PC-9 (cell line): ENCODE results near the gene CELF4.

Experiments
- EZH2 ChIP-seq: fragments of 200-600 bp; sonication (generic); IDR thresholded peaks from 2 replicates; pipeline ENCODE4 v1.8.0; 2017; ENCODE audit warnings: antibody characterized with exemption, low read depth
- TF ChIP-seq, protein P1 (sequence below): fragments of 200-600 bp; sonication (generic); conservative IDR thresholded peaks from 2 replicates; pipeline ENCODE4 v1.6.1; 2017; ENCODE audit warnings: mixed run types, antibody characterized with exemption, mild to moderate bottlenecking, moderate library complexity

DNA sequence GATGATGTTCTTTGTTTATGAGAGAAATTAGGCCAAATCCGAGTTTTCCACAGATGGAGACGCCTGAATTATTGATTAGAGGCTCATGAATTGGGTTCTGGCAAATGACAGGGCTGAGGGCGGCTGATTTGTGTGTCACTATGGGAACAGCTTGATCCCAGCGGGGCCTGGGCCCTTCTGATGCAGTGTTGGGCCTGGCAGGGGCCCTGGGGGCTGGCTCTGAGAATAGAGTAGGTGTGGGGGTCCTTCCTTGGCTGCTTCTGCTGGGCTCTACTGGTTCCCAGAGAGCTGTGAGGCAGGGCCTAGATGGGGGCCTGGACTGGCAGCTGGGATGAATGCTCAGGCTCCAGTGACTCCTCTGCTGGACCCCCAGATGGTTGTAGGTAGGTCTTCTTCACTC, 164.8 kb downstream of the CELF4 start:
- TF ChIP-seq, protein P1, sequence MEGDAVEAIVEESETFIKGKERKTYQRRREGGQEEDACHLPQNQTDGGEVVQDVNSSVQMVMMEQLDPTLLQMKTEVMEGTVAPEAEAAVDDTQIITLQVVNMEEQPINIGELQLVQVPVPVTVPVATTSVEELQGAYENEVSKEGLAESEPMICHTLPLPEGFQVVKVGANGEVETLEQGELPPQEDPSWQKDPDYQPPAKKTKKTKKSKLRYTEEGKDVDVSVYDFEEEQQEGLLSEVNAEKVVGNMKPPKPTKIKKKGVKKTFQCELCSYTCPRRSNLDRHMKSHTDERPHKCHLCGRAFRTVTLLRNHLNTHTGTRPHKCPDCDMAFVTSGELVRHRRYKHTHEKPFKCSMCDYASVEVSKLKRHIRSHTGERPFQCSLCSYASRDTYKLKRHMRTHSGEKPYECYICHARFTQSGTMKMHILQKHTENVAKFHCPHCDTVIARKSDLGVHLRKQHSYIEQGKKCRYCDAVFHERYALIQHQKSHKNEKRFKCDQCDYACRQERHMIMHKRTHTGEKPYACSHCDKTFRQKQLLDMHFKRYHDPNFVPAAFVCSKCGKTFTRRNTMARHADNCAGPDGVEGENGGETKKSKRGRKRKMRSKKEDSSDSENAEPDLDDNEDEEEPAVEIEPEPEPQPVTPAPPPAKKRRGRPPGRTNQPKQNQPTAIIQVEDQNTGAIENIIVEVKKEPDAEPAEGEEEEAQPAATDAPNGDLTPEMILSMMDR = no peak
- TF ChIP-seq EZH2 = no peak
